Esophagus squamous epithelium (tissue), 5 donors: Measurements from ENCODE around the gene SLC2A6. TPM values are rescaled to one million over a fixed set of nuclear protein-coding genes. Genes with fewer than 3 reads are reported as not detected.

Experiments
- DNase-seq: peaks from one replicate; lab custom pipeline; 2025; lab: John Stamatoyannopoulos, UW
- H3K27ac ChIP-seq, 4 donors: fragments of 200-600 bp; sonication (generic); one replicate each; pipeline ENCODE4 v1.5.1; 2016 to 2019; ENCODE audit warnings: mild to moderate bottlenecking in 1 of 4
- H3K27me3 ChIP-seq, 4 donors: fragments of 200-600 bp; sonication (generic); 1 replicate in 3 of 4; 2 replicates in 1 of 4; pipeline versions ENCODE4 v1.5.1 to v1.6.0; 2017 to 2021; ENCODE audit warnings: antibody characterized with exemption in 1 of 4
- H3K36me3 ChIP-seq, 3 donors: fragments of 200-600 bp; sonication (generic); one replicate each; pipeline ENCODE4 v1.5.1; 2016 to 2019
- H3K4me1 ChIP-seq, 3 donors: fragments of 200-600 bp; sonication (generic); one replicate each; pipeline ENCODE4 v1.5.1; 2017 to 2019
- H3K4me3 ChIP-seq, 4 donors: fragments of 200-600 bp; sonication (generic); 1 replicate in 3 of 4; 2 replicates in 1 of 4; pipeline ENCODE4 v1.5.1; 2016 to 2019; ENCODE audit warnings: mild to moderate bottlenecking in 2 of 4, moderate library complexity in 1 of 4
- H3K9me3 ChIP-seq, 3 donors: fragments of 200-600 bp; sonication (generic); one replicate each; pipeline ENCODE4 v1.5.1; 2016 to 2019
- CTCF ChIP-seq, 6 experiments: fragments of 450-650 bp in 4 of 6; fragments of 200-600 bp in 2 of 6; sonication (generic) in 2 of 6; IDR thresholded peaks; one replicate each; pipeline ENCODE4 v1.5.1; 2016 to 2019; ENCODE audit warnings: antibody characterized with exemption in 6 of 6, mild to moderate bottlenecking in 4 of 6, moderate library complexity in 4 of 6
- POLR2A ChIP-seq, 4 donors: fragments of 450-650 bp; IDR thresholded peaks; one replicate each; pipeline ENCODE4 v1.6.1; 2017; ENCODE audit warnings: antibody characterized with exemption in 4 of 4, mild to moderate bottlenecking in 4 of 4, moderate library complexity in 3 of 4
- WGBS, 2 donors: methylation state at CpG; one replicate each; pipeline ENCODE4 v1.1.5; 2018; 5-methylcytosine and 5-hydroxymethylcytosine counted together
- intact Hi-C: fragments of 100-400 bp; cut with DNase I; formaldehyde crosslinking; loops from one replicate; pipeline ENCODE4 v1.15.0; 2022
- total RNA-seq, 4 donors: library from RNA; depleted of rRNA; stranded (reverse); fragments of >200 nt; gene quantifications; one replicate each; pipeline ENCODE4 v1.1.0, GENCODE V29; 2016
- donor health status: DM: yes; HTN: yes; CAD: no.

SLC2A6 gene
- total RNA-seq, 4 donors from 2014 or later = 0.42 to 1.1 (median 0.85) TPM

GRCh38 chr9:133429641-133430161 lies 49.2 kb downstream of the SLC2A6 start:
- WGBS, 2 donors = 42 to 53% methylated on average over 6 to 12 of the region's 49 CpGs
- no peak overlapping the region for H3K27ac ChIP-seq
- no peak for DNase-seq
- H3K4me1 ChIP-seq = peaks cover 0 to 23% (median 9%) of the 10 kb centered on the region in 3 donors
- intact Hi-C loops = no loop called here
- H3K27me3 ChIP-seq = peaks cover 0 to 49% (median 2%) of the 10 kb centered on the region in 4 donors
- H3K9me3 ChIP-seq = no peaks in the 10 kb centered on the region
- TF ChIP-seq CTCF (IDR thresholded peaks at IDR 0.05) = peak in 3 of 6 experiments; percentile 11 to 16 (median 14)
- no peak for TF ChIP-seq POLR2A (IDR thresholded peaks at IDR 0.05)
- no peaks in the 10 kb centered on the region for H3K36me3 ChIP-seq
- H3K4me3 ChIP-seq = no peak overlapping the region

GRCh38 chr9:133429214-133429613 lies 49.7 kb downstream of the SLC2A6 start:
- 3 to 6% methylated on average over 7 to 12 of the region's 18 CpGs for WGBS, 2 donors

GRCh38 chr9:133428617-133429101 lies 50.2 kb downstream of the SLC2A6 start:
- Histone ChIP-seq H3K4me3 (peak overlapping the region; percentile 19 to 66 (median 38)), H3K9me3 (no peaks in the 10 kb centered on the region), H3K4me1 (peaks cover 0 to 23% (median 9%) of the 10 kb centered on the region in 3 donors), H3K27me3 (peaks cover 0 to 57% (median 2%) of the 10 kb centered on the region in 4 donors), H3K27ac (no peak overlapping the region), H3K36me3 (no peaks in the 10 kb centered on the region)
- intact Hi-C loops = no loop called here
- WGBS, 2 donors = 2 to 3% methylated on average over 12 to 18 of the region's 57 CpGs
- no peak for DNase-seq
- TF ChIP-seq CTCF (IDR thresholded peaks at IDR 0.05) (no peak), POLR2A (IDR thresholded peaks at IDR 0.05) (no peak)

More at GRCh38 chr9:133429214-133429613, 49.7 kb downstream of the SLC2A6 start:
- peaks cover 0 to 23% (median 9%) of the 10 kb centered on the region in 3 donors for H3K4me1 ChIP-seq
- TF ChIP-seq POLR2A (IDR thresholded peaks at IDR 0.05) = no peak
- TF ChIP-seq CTCF (IDR thresholded peaks at IDR 0.05) = no peak
- H3K9me3 ChIP-seq = no peaks in the 10 kb centered on the region
- no peaks in the 10 kb centered on the region for H3K36me3 ChIP-seq
- H3K4me3 ChIP-seq = peak overlapping the region in 3 of 4 donors; percentile 28 to 66 (median 47)
- H3K27me3 ChIP-seq = peaks cover 0 to 54% (median 2%) of the 10 kb centered on the region in 4 donors
- no peak overlapping the region for H3K27ac ChIP-seq
- intact Hi-C loops = no loop called here
- no peak for DNase-seq

GRCh38 chr9:133427658-133428348 lies 51.1 kb downstream of the SLC2A6 start:
- intact Hi-C loops = no loop called here
- H3K36me3 ChIP-seq = no peaks in the 10 kb centered on the region
- H3K4me3 ChIP-seq = peak overlapping the region in 2 of 4 donors; percentile 47 to 66
- DNase-seq = no peak
- no peaks in the 10 kb centered on the region for H3K9me3 ChIP-seq
- no peak for TF ChIP-seq CTCF (IDR thresholded peaks at IDR 0.05)
- no peak for TF ChIP-seq POLR2A (IDR thresholded peaks at IDR 0.05)
- peaks cover 0 to 23% (median 9%) of the 10 kb centered on the region in 3 donors for H3K4me1 ChIP-seq
- no peak overlapping the region for H3K27ac ChIP-seq
- WGBS, 2 donors = 47 to 65% methylated on average over 9 of the region's 10 CpGs
- H3K27me3 ChIP-seq = peaks cover 0 to 57% (median 2%) of the 10 kb centered on the region in 4 donors

GRCh38 chr9:133426011-133426410 lies 52.9 kb downstream of the SLC2A6 start:
- Histone ChIP-seq H3K4me3 (no peak overlapping the region), H3K9me3 (no peaks in the 10 kb centered on the region), H3K4me1 (peaks cover 0 to 23% (median 9%) of the 10 kb centered on the region in 3 donors), H3K36me3 (no peaks in the 10 kb centered on the region), H3K27me3 (peaks cover 0 to 57% (median 2%) of the 10 kb centered on the region in 4 donors), H3K27ac (no peak overlapping the region)
- WGBS, 2 donors = 80 to 87% methylated on average over 2 to 6 of the region's 11 CpGs
- intact Hi-C loops = no loop called here
- TF ChIP-seq CTCF (IDR thresholded peaks at IDR 0.05) = no peak
- TF ChIP-seq POLR2A (IDR thresholded peaks at IDR 0.05) = no peak
- DNase-seq = no peak
